Stimulated activated CD4-positive, alpha-beta T cell treated with anti-CD3 and anti-CD28 coated beads, Interleukin-1b, Interleukin-23, amount 100 ng/mL, for 48 hours (primary cell): ENCODE data around the gene NSUN3.
"Not testable (repeated sequence)": the region's sequence is repeated elsewhere in the genome, so short reads cannot be mapped to it uniquely, and the experiment has no call there.

ENCODE experiments used
- DNase-seq: peaks from one replicate; pipeline ENCODE4 v3.0.0-alpha.2; 2020

The NSUN3 gene

DNA sequence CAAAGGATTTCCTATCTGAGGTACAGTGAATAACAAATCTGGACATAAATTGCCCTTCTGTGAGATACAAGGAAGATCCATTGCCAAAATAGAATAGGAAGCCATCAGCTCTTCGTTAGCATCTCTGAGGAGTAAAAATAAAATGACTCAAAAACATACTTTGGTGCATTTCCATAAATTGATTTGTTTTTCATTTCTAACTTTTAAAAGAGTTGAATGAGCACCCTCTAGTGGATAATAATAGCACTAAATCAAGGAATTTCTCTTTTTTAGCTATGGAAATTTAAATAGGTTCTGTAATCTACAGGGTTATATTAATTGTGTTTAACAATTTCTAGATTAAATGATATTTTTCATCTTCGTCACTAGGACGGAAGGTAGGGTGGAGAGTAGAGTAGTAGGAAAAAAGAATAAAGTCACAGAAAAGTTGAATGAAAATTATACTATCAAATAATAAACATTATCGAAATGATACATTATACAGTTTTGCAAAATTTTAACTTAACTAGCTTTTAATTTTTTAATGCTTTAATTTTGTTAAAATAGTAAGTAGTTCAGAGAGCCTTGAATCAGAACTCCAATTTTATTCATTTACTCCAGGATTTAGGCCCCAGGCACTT lies 6.4 kb downstream of the NSUN3 start:
- no peak for DNase-seq

DNA sequence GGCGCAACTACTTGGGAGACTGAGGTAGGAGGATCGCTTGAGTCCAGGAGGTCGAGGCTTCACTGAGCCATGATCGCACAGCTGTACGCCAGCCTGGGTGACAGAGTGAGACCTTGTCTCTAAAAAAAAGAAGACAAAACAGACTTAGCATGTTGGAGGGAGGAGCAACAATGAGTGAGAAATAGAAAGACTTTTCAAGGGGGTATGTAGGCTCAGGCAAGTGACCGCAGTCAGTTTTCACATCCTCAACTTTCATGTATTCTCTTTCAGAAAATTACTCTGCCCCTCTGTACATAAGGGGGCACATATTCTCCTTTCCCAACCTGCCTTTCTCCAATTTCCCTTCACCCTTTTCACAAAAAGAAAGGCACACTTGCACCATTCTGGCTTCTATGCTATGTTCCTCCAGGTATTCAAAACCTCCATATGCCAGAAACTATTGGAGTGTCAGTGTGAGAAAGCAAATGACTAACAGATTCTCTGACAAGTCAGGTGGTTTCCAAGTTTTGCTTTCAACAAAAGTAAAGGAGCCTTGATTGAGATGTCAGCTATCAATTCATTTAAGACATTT lies 7.6 kb downstream of the NSUN3 start:
- no peak for DNase-seq

DNA sequence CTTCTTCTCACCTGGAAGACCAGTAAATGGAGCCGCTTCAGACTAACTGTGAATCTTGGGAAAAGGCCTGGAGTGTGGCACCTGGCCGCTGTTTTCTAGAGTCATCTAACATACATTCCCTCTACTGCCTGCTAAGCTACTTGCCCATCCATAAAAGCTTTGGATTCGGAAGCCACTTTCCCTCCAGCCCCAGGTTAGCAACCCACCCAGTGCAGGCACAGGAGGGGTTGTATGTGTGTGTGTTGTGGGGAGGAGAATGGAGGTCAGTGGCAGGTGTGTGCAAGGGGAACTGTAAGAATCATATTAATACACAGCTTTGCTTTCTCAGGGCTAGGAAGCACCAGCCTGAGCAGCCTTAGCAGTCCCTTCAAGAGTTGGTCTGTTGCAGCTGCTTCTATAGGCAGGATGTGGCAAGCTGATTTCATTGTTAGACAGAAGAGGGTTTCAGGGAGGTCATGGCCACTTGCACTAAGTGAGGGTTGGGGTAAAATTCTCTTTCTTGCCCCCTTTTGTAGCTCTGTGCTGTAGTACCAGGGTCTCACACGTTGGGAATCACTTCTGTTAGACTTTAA lies 8.9 kb downstream of the NSUN3 start:
- no peak for DNase-seq

GRCh38 chr3:94076055-94076454 lies 13.2 kb downstream of the NSUN3 start:
- no peak for DNase-seq

DNA sequence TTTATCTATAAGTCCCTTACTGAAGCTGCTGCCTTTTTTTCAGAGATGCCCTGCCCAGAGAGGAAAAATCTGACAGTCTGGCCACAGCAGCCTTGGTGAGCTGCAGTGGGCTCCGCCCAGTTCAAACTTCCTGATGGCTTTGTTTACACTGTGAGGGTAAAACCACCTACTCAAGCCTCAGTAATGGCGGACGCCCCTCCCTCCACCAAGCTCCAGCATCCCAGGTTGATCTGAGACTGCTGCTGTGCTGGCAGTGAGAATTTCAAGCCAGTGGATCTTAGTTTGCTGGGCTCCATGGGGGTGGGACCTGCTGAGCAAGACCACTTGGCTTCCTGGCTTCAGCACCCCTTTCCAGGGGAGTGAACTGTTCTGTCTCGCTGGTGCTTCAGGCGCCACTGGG lies 17.7 kb downstream of the NSUN3 start:
- not testable (repeated sequence) for DNase-seq

DNA sequence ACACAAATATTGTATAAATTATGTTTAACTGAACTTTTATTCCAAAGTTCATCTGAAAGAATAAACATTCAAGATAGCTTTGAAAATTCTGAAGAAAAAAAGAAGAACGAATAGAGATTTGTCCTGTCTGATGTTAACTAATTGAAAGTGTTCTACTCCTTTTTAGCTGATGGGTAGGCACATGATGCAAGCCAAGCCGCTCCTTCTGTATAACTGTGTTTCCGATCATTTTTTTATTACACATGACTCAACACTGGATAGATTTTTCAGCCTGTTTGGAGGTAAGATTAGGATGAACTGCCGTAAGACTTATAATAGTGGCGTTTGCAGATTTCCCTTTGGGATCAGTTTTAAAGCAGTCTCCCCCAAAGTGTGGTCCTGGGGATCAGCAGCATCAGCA lies 19.0 kb downstream of the NSUN3 start:
- DNase-seq: no peak

DNA sequence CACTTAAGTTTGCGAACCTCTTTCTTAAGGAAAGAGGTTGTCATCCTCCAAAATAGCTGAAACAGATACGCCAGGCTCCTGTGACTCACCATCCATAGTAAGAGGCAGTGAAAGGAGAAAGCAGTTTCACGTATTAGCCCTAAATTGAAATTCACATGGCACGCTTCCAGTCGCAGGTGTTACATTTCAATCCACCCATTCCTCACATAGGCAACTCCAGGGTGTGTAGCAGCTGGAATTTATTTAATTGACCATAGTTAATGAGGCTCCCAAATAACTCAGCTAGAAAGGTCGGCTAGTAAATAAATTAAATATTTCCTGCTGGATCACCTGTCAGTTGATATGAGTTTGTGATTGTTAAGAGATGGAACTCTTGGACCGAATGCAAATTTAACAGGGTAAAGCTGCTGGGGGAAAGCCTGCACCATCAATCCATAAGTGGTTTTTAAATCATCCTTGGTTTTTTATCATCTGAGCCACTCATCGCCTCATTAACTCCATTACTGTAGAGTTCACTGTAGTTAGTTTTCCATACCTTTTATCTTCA lies 19.6 kb downstream of the NSUN3 start:
- DNase-seq: no peak

- DNase-seq: no peak
Observed at GRCh38 chr3:94083261-94083660, 20.4 kb downstream of the NSUN3 start.

- DNase-seq: no peak
Observed at GRCh38 chr3:94089126-94089525, 26.3 kb downstream of the NSUN3 start.

DNA sequence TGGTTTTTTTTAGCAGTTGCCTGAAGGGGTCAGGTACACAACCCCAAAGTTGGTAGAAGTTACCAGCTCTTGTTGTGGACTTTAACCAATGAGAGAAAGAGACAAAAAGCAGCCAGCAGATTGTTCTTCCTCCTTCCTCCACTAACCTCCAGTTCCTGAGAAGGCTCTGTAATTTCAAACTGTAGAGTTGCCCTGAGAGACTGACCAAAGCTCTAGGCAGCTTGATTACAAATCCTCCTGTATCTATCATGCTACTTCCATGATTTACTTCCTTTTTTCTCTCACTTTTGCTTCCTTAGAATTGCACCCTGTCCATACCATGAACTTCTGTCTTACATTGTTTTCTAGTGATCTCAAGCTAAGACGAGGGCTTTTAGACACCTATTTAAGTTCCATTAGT lies 29.2 kb downstream of the NSUN3 start:
- DNase-seq: no peak

GRCh38 chr3:94093151-94093550 lies 30.3 kb downstream of the NSUN3 start:
- no peak for DNase-seq

DNA sequence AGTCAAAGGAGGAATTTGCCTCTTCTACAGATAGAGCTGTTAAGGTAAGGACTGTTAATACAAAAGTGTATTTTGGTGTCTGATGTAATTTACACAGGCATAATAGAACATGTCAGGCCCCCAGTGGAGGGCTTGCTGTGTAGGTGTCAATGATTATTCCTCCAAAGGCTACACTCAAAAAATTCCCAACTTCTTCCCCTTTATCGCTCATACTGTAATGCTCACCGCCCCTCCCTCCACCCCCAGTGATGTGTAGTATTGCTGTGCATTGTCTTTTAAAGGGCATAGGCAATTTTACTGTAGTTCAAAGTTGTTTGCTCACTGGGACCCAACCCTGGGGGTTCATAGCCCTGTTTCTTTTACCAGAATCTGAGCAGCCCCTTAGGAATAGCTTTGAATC lies 32.2 kb downstream of the NSUN3 start:
- DNase-seq: no peak

DNA sequence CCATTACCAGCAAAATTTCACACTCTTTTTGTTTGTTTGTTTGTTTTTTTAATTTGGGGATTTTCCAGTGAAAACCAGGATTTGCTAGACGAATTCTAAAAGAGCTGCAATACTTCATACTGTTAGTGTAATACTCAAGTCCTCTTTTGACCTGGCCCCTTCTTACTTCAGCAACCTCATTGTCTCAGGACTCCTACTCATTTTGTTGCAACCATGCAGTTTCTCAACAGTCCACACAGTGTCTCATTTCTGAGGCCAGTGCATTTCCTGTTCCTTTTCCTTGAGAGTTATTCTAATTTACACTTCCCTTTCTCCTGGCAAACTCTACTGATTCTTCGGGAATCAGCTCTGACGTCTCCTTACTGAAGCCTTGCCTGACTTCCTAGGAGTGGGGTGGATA lies 35.6 kb downstream of the NSUN3 start:
- DNase-seq: no peak

DNA sequence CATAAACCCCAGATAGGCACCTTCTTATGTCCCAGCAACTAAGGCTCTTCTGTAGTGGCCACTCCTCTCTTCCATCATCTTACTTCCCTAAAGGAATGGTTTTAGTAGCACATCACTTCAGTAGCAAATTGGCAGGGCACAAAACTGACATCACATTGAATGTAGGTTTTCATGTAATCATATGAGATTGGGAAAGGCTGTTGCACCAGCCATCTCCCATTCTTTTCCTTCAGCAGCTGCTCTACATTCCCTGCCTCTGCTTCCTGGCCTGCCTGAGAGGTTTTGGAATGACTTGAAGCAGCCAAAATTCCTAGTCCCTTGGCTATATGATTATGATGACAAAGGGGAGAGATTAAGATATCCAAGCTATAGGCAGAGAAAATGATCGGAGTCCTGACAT lies 36.5 kb downstream of the NSUN3 start:
- DNase-seq: no peak

GRCh38 chr3:94101860-94102259 lies 39.0 kb downstream of the NSUN3 start:
- no peak for DNase-seq

DNA sequence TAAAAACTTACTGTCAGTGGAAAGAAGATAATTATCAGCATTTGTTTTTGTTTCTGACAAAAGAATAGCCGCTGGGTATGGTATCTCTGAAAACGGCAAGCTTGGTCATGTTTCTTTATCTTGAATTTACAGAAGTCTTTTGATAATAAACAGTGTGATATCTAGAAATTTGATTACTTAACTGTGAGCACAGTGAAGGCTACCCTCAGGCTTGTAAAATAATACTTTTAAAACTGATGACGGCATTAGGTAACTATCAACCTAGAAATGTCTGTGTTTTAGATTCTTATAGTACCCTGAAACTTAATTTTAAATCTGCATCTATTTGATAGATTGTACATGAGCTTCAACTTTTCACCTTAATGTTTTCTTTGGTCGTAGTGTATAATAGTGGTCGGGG lies 43.4 kb downstream of the NSUN3 start:
- no peak for DNase-seq

GRCh38 chr3:94110232-94110631 lies 47.4 kb downstream of the NSUN3 start:
- DNase-seq: not testable (repeated sequence)

DNA sequence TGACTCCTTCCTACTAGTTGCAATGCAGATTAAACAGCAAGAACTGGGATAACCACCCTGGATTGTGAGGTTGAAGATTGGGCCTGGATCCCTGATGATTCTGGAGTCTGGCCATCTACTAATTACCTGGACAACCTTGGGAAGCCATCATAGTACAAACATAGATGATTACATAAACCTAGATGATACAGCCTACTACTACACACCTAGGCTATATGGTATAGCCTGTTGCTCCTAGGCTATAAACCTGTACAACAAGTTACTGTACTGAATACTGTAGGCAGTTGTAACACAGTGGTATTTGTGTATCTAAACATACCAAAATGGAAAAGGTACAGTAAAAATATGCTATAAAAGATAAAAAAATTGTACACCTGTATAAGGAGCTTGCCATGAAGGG lies 48.0 kb downstream of the NSUN3 start:
- no peak for DNase-seq

GRCh38 chr3:94114666-94115065 lies 51.8 kb downstream of the NSUN3 start:
- no peak for DNase-seq

DNA sequence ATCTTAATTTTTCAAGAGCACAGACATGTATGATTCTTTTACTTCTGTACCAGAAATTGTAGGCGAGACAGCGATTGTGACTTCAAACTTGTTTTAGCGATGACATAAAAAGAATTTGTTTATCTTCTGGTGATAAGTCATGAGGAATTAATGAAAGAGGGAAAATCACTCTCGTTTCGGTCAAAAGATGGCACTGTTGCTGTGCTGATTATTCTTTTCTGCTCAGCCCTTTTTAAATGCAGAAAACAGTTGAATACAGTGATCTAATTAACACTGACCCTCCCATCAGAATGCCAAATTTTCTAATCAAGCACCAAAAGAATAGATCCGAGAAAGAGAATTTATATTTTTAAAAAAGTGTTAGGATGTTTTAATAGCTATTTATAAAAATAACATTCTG lies 52.6 kb downstream of the NSUN3 start:
- DNase-seq: no peak

GRCh38 chr3:94117729-94118128 lies 54.9 kb downstream of the NSUN3 start:
- no peak for DNase-seq

DNA sequence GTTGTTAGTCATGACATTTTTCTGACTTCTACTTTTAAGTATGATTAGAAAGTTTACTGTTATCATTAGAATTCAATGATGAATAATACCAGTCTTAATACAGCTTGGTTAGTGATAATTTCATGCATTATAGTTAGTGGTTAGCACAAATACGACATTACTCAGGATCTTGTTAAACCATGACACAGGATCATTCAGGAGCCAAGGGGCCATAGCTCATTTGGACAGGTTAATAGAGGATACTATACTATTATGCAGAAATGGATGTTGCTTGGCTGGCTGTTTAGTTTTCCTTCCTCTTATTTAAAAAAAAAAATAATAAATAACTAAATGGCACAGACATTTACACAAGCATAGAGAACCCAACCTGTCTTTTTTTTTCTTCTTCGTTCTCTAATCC lies 55.5 kb downstream of the NSUN3 start:
- no peak for DNase-seq

- no peak for DNase-seq
Observed at GRCh38 chr3:94121161-94121560, 58.3 kb downstream of the NSUN3 start.

- no peak for DNase-seq
Observed at GRCh38 chr3:94127115-94127514, 64.3 kb downstream of the NSUN3 start.

GRCh38 chr3:94130690-94131089 lies 67.8 kb downstream of the NSUN3 start:
- no peak for DNase-seq
